GM23338 (cell line): ENCODE results near the gene GCLM. TPM values are rescaled to one million over a fixed set of nuclear protein-coding genes. Genes with fewer than 3 reads are reported as not detected.

Source experiments
- ATAC-seq: fragments of 200-7000 bp; cut with Tn5 transposase; 3 replicates; pipeline ENCODE4 v1.9.1; 2020
- DNase-seq: peaks from one replicate; pipeline ENCODE4 v3.0.0-alpha.2; 2015; ENCODE audit warnings: low spot score
- H2AFZ ChIP-seq: fragments of 200-600 bp; sonication (generic); 2 replicates; pipeline ENCODE4 v1.8.0; 2016; ENCODE audit warnings: antibody characterized with exemption, mild to moderate bottlenecking, moderate library complexity
- H3F3A ChIP-seq: fragments of 200-600 bp; sonication (generic); replicated peaks from 2 replicates; pipeline ENCODE4 v1.8.0; 2017; ENCODE audit warnings: antibody characterized with exemption, mixed run types, low read depth
- H3K27ac ChIP-seq: fragments of 200-600 bp; sonication (generic); 2 replicates; pipeline ENCODE4 v1.6.1; 2016; ENCODE audit warnings: low read depth
- H3K27me3 ChIP-seq: fragments of 200-600 bp; sonication (generic); 2 replicates; pipeline ENCODE4 v1.8.0; 2016; ENCODE audit warnings: mild to moderate bottlenecking, mixed run types, moderate library complexity; ENCODE audit not compliant: insufficient read depth
- H3K36me3 ChIP-seq: fragments of 200-600 bp; sonication (generic); 2 replicates; pipeline ENCODE4 v1.8.0; 2016; ENCODE audit warnings: mild to moderate bottlenecking; ENCODE audit not compliant: insufficient read depth
- H3K4me1 ChIP-seq: fragments of 200-600 bp; sonication (generic); 2 replicates; pipeline ENCODE4 v1.8.0; 2016; ENCODE audit warnings: mild to moderate bottlenecking, moderate library complexity; ENCODE audit not compliant: insufficient read depth
- H3K4me2 ChIP-seq: fragments of 200-600 bp; sonication (generic); 2 replicates; pipeline ENCODE4 v1.7.1; 2017; ENCODE audit warnings: mixed run types
- H3K4me3 ChIP-seq: fragments of 200-600 bp; sonication (generic); 2 replicates; pipeline ENCODE4 v1.6.1; 2016; ENCODE audit warnings: mixed run types
- H3K79me2 ChIP-seq: fragments of 200-600 bp; sonication (generic); replicated peaks from 2 replicates; pipeline ENCODE4 v1.8.0; 2017; ENCODE audit warnings: mild to moderate bottlenecking; ENCODE audit not compliant: insufficient read depth
- H3K9me2 ChIP-seq: fragments of 200-600 bp; sonication (generic); 2 replicates; pipeline ENCODE4 v1.8.0; 2017; ENCODE audit not compliant: insufficient read depth
- H4K20me1 ChIP-seq: fragments of 200-600 bp; sonication (generic); replicated peaks from 2 replicates; pipeline ENCODE4 v1.8.0; 2017; ENCODE audit warnings: mild to moderate bottlenecking; ENCODE audit not compliant: insufficient read depth
- H3K27ac Mint-ChIP-seq: 2 replicates; pipeline ENCODE4 v1.8.0; 2020; ENCODE audit warnings: inconsistent platforms, mild to moderate bottlenecking, moderate library complexity, mixed read lengths
- H3K27me3 Mint-ChIP-seq: 3 replicates; pipeline ENCODE4 v1.8.0; 2022; ENCODE audit warnings: low read depth, mild to moderate bottlenecking, moderate library complexity, mixed read lengths, inconsistent platforms; ENCODE audit not compliant: insufficient read depth, poor library complexity
- H3K36me3 Mint-ChIP-seq: 3 replicates; pipeline ENCODE4 v1.8.0; 2021; ENCODE audit warnings: low read depth, mild to moderate bottlenecking, inconsistent platforms, moderate library complexity, mixed read lengths
- H3K4me1 Mint-ChIP-seq: 3 replicates; pipeline ENCODE4 v1.8.0; 2020; ENCODE audit warnings: mild to moderate bottlenecking, inconsistent platforms, mixed read lengths
- H3K4me3 Mint-ChIP-seq: 3 replicates; pipeline ENCODE4 v1.8.0; 2021; ENCODE audit warnings: moderate library complexity, mild to moderate bottlenecking, inconsistent platforms, mixed read lengths
- H3K9me3 Mint-ChIP-seq: 3 replicates; pipeline ENCODE4 v1.8.0; 2020; ENCODE audit warnings: moderate library complexity, mild to moderate bottlenecking, inconsistent platforms, mixed read lengths
- CREB1 ChIP-seq: fragments of 250-450 bp; sonication (Bioruptor Pico); IDR thresholded peaks from 2 replicates; pipeline ENCODE4 v1.5.0; 2020; ENCODE audit warnings: low read depth, mild to moderate bottlenecking, moderate library complexity
- CTCF ChIP-seq, 2 experiments: fragments of 200-600 bp in 1 of 2; sonication (generic) in 1 of 2; conservative IDR thresholded peaks; 2 replicates each; pipeline versions ENCODE4 v1.5.1 to v1.6.1; 2016 to 2017; ENCODE audit warnings: antibody characterized with exemption in 2 of 2, low read depth in 2 of 2, mild to moderate bottlenecking in 2 of 2, moderate library complexity in 1 of 2
- EZH2 ChIP-seq: fragments of 200-600 bp; sonication (generic); IDR thresholded peaks from one replicate; pipeline ENCODE4 v1.8.0; 2017; ENCODE audit warnings: antibody characterized with exemption, mild to moderate bottlenecking, low read depth; ENCODE audit not compliant: unreplicated experiment
- EZH2phosphoT487 ChIP-seq: fragments of 200-600 bp; sonication (generic); IDR thresholded peaks from one replicate; pipeline ENCODE4 v1.8.1; 2018; ENCODE audit warnings: antibody characterized with exemption; ENCODE audit not compliant: unreplicated experiment
- JUNB ChIP-seq: IDR thresholded peaks from one replicate; pipeline ENCODE4 v1.6.1; 2016; ENCODE audit warnings: antibody characterized with exemption; ENCODE audit not compliant: unreplicated experiment
- NANOG ChIP-seq: IDR thresholded peaks from 2 replicates; pipeline ENCODE4 v1.6.1; 2016; ENCODE audit warnings: antibody characterized with exemption, borderline replicate concordance
- POLR2AphosphoS5 ChIP-seq: IDR thresholded peaks from 2 replicates; pipeline ENCODE4 v1.6.1; 2016; ENCODE audit warnings: antibody characterized with exemption, low read depth
- REST ChIP-seq: IDR thresholded peaks from one replicate; pipeline ENCODE4 v1.6.1; 2018; ENCODE audit warnings: antibody characterized with exemption; ENCODE audit not compliant: unreplicated experiment
- STAT1 ChIP-seq: IDR thresholded peaks from one replicate; pipeline ENCODE4 v1.6.1; 2016; ENCODE audit warnings: antibody characterized with exemption; ENCODE audit not compliant: unreplicated experiment
- ZNF114 ChIP-seq: fragments of 250-450 bp; sonication (Bioruptor Pico); IDR thresholded peaks from 2 replicates; pipeline ENCODE4 v1.5.0; 2020; ENCODE audit warnings: mild to moderate bottlenecking, moderate library complexity
- ZNF331 ChIP-seq: fragments of 250-450 bp; sonication (Bioruptor Pico); IDR thresholded peaks from 2 replicates; pipeline ENCODE4 v1.5.0; 2020; ENCODE audit warnings: low read depth, mild to moderate bottlenecking, moderate library complexity
- polyA plus RNA-seq: library from polyadenylated mRNA; unstranded; fragments of >200 nt; fragmentation: Nextera tagmentation; extraction: Ambion mirVana; gene quantifications from 2 replicates; pipeline ENCODE4 v1.2.1, GENCODE V29; 2016
- total RNA-seq: library from RNA; depleted of rRNA; stranded (reverse); fragments of >200 nt; shearing (Covaris generic); gene quantifications from 2 replicates; pipeline ENCODE4 v1.2.3, GENCODE V29; 2014
- TF ChIP-seq, protein P1 (sequence below): fragments of 250-450 bp; sonication (Bioruptor Pico); IDR thresholded peaks from 2 replicates; pipeline ENCODE4 v1.5.0; 2020; ENCODE audit warnings: mild to moderate bottlenecking, moderate library complexity
- TF ChIP-seq, protein P2 (sequence below): IDR thresholded peaks from 2 replicates; pipeline ENCODE4 v1.6.1; 2016; ENCODE audit warnings: antibody characterized with exemption

The GCLM gene
- total and polyA plus RNA-seq, 2 experiments from 2014 or later, result 10.4 to 12.8 TPM

GRCh38 chr1:93839307-93839706 is 69.9 kb downstream of the GCLM start:
- Histone ChIP-seq H3K4me2 (no peak overlapping the region), H4K20me1 (no peaks in the 10 kb centered on the region)
- peaks cover 22% of the 10 kb centered on the region for H3K9me3 Mint-ChIP-seq

More at GRCh38 chr1:93839307-93839706, 69.9 kb downstream of the GCLM start:
- peaks cover 1% of the 10 kb centered on the region for H3K27me3 Mint-ChIP-seq
- Histone ChIP-seq H3K27me3 (no peaks in the 10 kb centered on the region), H3K4me3 (no peak overlapping the region), H3K4me1 (no peaks in the 10 kb centered on the region), H3F3A (no peaks in the 10 kb centered on the region), H3K9me2 (peaks cover 9% of the 10 kb centered on the region), H3K36me3 (no peaks in the 10 kb centered on the region), H3K27ac (no peak overlapping the region), H3K79me2 (no peaks in the 10 kb centered on the region), H2AFZ (no peak overlapping the region)
- no peak for ATAC-seq
- peaks cover 34% of the 10 kb centered on the region for H3K36me3 Mint-ChIP-seq
- H3K4me1 Mint-ChIP-seq, result peaks cover 13% of the 10 kb centered on the region
- DNase-seq, result no peak
- TF ChIP-seq NANOG, result no peak
- TF ChIP-seq JUNB, result no peak
- TF ChIP-seq, protein P1, sequence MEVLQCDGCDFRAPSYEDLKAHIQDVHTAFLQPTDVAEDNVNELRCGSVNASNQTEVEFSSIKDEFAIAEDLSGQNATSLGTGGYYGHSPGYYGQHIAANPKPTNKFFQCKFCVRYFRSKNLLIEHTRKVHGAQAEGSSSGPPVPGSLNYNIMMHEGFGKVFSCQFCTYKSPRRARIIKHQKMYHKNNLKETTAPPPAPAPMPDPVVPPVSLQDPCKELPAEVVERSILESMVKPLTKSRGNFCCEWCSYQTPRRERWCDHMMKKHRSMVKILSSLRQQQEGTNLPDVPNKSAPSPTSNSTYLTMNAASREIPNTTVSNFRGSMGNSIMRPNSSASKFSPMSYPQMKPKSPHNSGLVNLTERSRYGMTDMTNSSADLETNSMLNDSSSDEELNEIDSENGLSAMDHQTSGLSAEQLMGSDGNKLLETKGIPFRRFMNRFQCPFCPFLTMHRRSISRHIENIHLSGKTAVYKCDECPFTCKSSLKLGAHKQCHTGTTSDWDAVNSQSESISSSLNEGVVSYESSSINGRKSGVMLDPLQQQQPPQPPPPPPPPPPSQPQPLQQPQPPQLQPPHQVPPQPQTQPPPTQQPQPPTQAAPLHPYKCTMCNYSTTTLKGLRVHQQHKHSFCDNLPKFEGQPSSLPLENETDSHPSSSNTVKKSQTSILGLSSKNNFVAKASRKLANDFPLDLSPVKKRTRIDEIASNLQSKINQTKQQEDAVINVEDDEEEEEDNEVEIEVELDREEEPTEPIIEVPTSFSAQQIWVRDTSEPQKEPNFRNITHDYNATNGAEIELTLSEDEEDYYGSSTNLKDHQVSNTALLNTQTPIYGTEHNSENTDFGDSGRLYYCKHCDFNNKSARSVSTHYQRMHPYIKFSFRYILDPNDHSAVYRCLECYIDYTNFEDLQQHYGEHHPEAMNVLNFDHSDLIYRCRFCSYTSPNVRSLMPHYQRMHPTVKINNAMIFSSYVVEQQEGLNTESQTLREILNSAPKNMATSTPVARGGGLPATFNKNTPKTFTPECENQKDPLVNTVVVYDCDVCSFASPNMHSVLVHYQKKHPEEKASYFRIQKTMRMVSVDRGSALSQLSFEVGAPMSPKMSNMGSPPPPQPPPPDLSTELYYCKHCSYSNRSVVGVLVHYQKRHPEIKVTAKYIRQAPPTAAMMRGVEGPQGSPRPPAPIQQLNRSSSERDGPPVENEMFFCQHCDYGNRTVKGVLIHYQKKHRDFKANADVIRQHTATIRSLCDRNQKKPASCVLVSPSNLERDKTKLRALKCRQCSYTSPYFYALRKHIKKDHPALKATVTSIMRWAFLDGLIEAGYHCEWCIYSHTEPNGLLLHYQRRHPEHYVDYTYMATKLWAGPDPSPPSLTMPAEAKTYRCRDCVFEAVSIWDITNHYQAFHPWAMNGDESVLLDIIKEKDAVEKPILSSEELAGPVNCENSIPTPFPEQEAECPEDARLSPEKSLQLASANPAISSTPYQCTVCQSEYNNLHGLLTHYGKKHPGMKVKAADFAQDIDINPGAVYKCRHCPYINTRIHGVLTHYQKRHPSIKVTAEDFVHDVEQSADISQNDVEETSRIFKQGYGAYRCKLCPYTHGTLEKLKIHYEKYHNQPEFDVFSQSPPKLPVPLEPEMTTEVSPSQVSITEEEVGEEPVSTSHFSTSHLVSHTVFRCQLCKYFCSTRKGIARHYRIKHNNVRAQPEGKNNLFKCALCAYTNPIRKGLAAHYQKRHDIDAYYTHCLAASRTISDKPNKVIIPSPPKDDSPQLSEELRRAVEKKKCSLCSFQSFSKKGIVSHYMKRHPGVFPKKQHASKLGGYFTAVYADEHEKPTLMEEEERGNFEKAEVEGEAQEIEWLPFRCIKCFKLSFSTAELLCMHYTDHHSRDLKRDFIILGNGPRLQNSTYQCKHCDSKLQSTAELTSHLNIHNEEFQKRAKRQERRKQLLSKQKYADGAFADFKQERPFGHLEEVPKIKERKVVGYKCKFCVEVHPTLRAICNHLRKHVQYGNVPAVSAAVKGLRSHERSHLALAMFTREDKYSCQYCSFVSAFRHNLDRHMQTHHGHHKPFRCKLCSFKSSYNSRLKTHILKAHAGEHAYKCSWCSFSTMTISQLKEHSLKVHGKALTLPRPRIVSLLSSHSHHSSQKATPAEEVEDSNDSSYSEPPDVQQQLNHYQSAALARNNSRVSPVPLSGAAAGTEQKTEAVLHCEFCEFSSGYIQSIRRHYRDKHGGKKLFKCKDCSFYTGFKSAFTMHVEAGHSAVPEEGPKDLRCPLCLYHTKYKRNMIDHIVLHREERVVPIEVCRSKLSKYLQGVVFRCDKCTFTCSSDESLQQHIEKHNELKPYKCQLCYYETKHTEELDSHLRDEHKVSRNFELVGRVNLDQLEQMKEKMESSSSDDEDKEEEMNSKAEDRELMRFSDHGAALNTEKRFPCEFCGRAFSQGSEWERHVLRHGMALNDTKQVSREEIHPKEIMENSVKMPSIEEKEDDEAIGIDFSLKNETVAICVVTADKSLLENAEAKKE, result no peak
- TF ChIP-seq, protein P2, sequence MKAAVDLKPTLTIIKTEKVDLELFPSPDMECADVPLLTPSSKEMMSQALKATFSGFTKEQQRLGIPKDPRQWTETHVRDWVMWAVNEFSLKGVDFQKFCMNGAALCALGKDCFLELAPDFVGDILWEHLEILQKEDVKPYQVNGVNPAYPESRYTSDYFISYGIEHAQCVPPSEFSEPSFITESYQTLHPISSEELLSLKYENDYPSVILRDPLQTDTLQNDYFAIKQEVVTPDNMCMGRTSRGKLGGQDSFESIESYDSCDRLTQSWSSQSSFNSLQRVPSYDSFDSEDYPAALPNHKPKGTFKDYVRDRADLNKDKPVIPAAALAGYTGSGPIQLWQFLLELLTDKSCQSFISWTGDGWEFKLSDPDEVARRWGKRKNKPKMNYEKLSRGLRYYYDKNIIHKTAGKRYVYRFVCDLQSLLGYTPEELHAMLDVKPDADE, result no peak
- no peak for TF ChIP-seq REST
- no peak for TF ChIP-seq CREB1 (CRISPR knock-in tag)
- no peak for TF ChIP-seq ZNF114 (CRISPR knock-in tag)
- TF ChIP-seq POLR2AphosphoS5, result no peak
- no peak for TF ChIP-seq EZH2phosphoT487
- no peak for TF ChIP-seq STAT1
- TF ChIP-seq ZNF331 (CRISPR knock-in tag), result no peak
- TF ChIP-seq EZH2, result no peak
- TF ChIP-seq CTCF (conservative IDR thresholded peaks at IDR 0.05; ENCODE audit: low read depth in 2 of 2), result no peak
- no peak overlapping the region for H3K27ac Mint-ChIP-seq
- no peak overlapping the region for H3K4me3 Mint-ChIP-seq
